ENCODE measurements around the gene EXO1.

EXO1 gene

DNA sequence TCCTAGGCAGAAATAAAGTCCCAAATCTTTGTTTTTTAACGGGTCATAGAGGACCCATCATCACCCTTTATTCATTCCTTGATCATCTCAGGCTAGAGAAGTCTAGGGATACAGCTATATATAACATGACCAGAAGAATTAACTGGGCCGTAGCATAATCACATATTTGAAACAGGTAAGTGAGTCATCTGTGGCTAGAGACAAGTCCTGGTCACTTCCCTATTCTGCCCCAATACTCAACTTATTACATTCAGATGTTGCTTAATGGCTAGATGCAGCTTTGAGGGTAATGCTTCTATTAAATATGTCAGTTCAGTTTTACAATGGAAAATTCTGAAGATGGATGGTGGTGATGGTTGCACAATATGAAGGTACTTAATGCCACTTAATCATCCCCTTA, 47.0 kb downstream of the EXO1 start:
- peak; percentile 19 to 40 for DNase-seq (ENCODE audit: low read depth in 1 of 2, low spot score in 1 of 2)
- Histone ChIP-seq H3K4me3 (replicated peaks; ENCODE audit: insufficient read depth, low read length) (no peak overlapping the region), H3K27me3 (ENCODE audit: insufficient read depth, poor library complexity, severe bottlenecking) (no peaks in the 10 kb centered on the region), H3K27ac (replicated peaks) (no peak overlapping the region)
- peak; percentile 81 for TF ChIP-seq SPI1 (IDR thresholded peaks at IDR 0.05; ENCODE audit: borderline replicate concordance, low read depth)
- TF ChIP-seq POLR2AphosphoS5 (IDR thresholded peaks at IDR 0.05; ENCODE audit: low read depth): no peak

DNA sequence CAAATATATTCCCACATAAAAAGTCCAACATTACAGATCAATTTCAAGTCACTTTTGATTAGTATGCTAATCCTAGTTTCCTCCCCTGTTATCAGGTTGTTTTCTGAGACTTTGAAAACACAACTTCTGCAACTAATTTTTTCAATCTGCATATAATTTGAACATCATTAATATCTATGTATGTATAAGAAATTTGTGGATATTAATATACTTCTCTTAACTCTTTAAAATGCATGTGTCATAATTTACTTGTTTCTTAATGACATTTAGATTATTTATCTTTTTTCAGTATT, 48.6 kb downstream of the EXO1 start:
- no peak for DNase-seq (ENCODE audit: low read depth in 1 of 2, low spot score in 1 of 2)
- Histone ChIP-seq H3K4me3 (replicated peaks; ENCODE audit: insufficient read depth, low read length) (no peak overlapping the region), H3K27me3 (ENCODE audit: insufficient read depth, poor library complexity, severe bottlenecking) (no peaks in the 10 kb centered on the region), H3K27ac (replicated peaks) (no peak overlapping the region)
- TF ChIP-seq SPI1 (IDR thresholded peaks at IDR 0.05; ENCODE audit: borderline replicate concordance, low read depth) (no peak), GABPA (IDR thresholded peaks at IDR 0.05; ENCODE audit: low read depth) (no peak), POLR2AphosphoS5 (IDR thresholded peaks at IDR 0.05; ENCODE audit: low read depth) (no peak)
- TF ChIP-seq, protein P1, sequence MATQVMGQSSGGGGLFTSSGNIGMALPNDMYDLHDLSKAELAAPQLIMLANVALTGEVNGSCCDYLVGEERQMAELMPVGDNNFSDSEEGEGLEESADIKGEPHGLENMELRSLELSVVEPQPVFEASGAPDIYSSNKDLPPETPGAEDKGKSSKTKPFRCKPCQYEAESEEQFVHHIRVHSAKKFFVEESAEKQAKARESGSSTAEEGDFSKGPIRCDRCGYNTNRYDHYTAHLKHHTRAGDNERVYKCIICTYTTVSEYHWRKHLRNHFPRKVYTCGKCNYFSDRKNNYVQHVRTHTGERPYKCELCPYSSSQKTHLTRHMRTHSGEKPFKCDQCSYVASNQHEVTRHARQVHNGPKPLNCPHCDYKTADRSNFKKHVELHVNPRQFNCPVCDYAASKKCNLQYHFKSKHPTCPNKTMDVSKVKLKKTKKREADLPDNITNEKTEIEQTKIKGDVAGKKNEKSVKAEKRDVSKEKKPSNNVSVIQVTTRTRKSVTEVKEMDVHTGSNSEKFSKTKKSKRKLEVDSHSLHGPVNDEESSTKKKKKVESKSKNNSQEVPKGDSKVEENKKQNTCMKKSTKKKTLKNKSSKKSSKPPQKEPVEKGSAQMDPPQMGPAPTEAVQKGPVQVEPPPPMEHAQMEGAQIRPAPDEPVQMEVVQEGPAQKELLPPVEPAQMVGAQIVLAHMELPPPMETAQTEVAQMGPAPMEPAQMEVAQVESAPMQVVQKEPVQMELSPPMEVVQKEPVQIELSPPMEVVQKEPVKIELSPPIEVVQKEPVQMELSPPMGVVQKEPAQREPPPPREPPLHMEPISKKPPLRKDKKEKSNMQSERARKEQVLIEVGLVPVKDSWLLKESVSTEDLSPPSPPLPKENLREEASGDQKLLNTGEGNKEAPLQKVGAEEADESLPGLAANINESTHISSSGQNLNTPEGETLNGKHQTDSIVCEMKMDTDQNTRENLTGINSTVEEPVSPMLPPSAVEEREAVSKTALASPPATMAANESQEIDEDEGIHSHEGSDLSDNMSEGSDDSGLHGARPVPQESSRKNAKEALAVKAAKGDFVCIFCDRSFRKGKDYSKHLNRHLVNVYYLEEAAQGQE (IDR thresholded peaks at IDR 0.05; ENCODE audit: insufficient replicate concordance, low read depth): no peak
- TF ChIP-seq, protein P2, sequence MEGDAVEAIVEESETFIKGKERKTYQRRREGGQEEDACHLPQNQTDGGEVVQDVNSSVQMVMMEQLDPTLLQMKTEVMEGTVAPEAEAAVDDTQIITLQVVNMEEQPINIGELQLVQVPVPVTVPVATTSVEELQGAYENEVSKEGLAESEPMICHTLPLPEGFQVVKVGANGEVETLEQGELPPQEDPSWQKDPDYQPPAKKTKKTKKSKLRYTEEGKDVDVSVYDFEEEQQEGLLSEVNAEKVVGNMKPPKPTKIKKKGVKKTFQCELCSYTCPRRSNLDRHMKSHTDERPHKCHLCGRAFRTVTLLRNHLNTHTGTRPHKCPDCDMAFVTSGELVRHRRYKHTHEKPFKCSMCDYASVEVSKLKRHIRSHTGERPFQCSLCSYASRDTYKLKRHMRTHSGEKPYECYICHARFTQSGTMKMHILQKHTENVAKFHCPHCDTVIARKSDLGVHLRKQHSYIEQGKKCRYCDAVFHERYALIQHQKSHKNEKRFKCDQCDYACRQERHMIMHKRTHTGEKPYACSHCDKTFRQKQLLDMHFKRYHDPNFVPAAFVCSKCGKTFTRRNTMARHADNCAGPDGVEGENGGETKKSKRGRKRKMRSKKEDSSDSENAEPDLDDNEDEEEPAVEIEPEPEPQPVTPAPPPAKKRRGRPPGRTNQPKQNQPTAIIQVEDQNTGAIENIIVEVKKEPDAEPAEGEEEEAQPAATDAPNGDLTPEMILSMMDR (IDR thresholded peaks at IDR 0.05; ENCODE audit: insufficient read depth, low read length): no peak

DNA sequence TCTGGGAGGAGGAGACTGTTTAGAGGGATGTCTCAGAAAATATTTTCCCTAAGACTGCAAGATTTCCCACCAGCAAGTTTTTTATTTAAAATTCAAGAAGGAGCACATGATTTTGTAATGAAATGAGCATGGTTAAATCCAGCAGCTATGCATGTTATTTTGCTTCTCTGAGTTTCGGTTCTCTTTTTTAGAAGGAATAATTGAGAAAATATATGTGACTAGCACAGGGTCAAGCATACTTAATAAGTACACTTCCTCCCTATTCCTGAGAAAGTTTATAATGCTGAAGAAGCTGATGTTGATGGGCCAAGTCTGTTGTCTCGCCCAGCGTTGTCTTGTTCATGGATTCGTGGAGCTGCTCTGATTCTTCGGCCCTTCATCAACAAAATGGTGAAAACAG, 51.2 kb downstream of the EXO1 start:
- H3K27me3 ChIP-seq (ENCODE audit: insufficient read depth, poor library complexity, severe bottlenecking): no peaks in the 10 kb centered on the region
- no peak for DNase-seq (ENCODE audit: low read depth in 1 of 2, low spot score in 1 of 2)
- H3K4me3 ChIP-seq (replicated peaks; ENCODE audit: insufficient read depth, low read length): no peak overlapping the region
- H3K27ac ChIP-seq (replicated peaks): no peak overlapping the region
- TF ChIP-seq GABPA (IDR thresholded peaks at IDR 0.05; ENCODE audit: low read depth) (no peak), SPI1 (IDR thresholded peaks at IDR 0.05; ENCODE audit: borderline replicate concordance, low read depth) (no peak), POLR2AphosphoS5 (IDR thresholded peaks at IDR 0.05; ENCODE audit: low read depth) (no peak)
- TF ChIP-seq, protein P1 (IDR thresholded peaks at IDR 0.05; ENCODE audit: insufficient replicate concordance, low read depth): no peak
- TF ChIP-seq, protein P2 (IDR thresholded peaks at IDR 0.05; ENCODE audit: insufficient read depth, low read length): no peak

DNA sequence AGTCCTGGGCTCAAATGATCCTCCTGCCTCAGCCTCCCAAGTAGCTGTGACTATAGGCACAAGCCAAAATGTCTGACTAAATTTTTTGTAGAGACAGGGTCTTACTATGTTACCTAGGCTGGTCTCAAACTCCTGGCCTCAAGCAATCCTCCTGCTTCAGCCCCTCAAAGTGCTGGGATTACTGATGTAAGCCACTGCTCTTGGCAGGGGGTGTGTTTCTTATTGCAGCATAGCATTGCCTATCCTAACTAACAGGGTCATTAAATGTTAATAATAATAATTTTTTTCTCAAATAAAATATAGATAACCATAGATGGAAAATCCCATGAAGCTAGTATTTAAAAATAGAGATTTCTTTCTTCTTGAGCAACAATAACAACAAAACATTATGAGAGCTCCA, 52.4 kb downstream of the EXO1 start:
- Histone ChIP-seq H3K4me3 (replicated peaks; ENCODE audit: insufficient read depth, low read length) (no peak overlapping the region), H3K27ac (replicated peaks) (no peak overlapping the region), H3K27me3 (ENCODE audit: insufficient read depth, poor library complexity, severe bottlenecking) (no peaks in the 10 kb centered on the region)
- TF ChIP-seq, protein P1 (IDR thresholded peaks at IDR 0.05; ENCODE audit: insufficient replicate concordance, low read depth): no peak
- TF ChIP-seq SPI1 (IDR thresholded peaks at IDR 0.05; ENCODE audit: borderline replicate concordance, low read depth): no peak
- TF ChIP-seq, protein P2 (IDR thresholded peaks at IDR 0.05; ENCODE audit: insufficient read depth, low read length): no peak
- TF ChIP-seq POLR2AphosphoS5 (IDR thresholded peaks at IDR 0.05; ENCODE audit: low read depth): no peak
- TF ChIP-seq GABPA (IDR thresholded peaks at IDR 0.05; ENCODE audit: low read depth): no peak
- no peak for DNase-seq (ENCODE audit: low read depth in 1 of 2, low spot score in 1 of 2)

All from HL-60 (cell line).